Umbilical cord (tissue), 2 donors: ENCODE data around the gene ZIC1. TPM values are rescaled to one million over a fixed set of nuclear protein-coding genes. Genes with fewer than 3 reads are reported as not detected.
A peak's percentile ranks its signal among the peaks of the same experiment; 100 is the strongest.

Source experiments
- DNase-seq: peaks from one replicate; pipeline ENCODE4 v3.0.0-alpha.2; 2015; ENCODE audit warnings: low spot score
- total RNA-seq: library from RNA; depleted of rRNA; stranded (reverse); fragments of >200 nt; gene quantifications from one replicate; pipeline ENCODE4 v1.2.3, GENCODE V29; 2014; ENCODE audit warnings: low replicate concordance; ENCODE audit not compliant: insufficient read depth

ZIC1 gene
- total RNA-seq, 1 donor from 2014 or later = 14.2 TPM

DNA sequence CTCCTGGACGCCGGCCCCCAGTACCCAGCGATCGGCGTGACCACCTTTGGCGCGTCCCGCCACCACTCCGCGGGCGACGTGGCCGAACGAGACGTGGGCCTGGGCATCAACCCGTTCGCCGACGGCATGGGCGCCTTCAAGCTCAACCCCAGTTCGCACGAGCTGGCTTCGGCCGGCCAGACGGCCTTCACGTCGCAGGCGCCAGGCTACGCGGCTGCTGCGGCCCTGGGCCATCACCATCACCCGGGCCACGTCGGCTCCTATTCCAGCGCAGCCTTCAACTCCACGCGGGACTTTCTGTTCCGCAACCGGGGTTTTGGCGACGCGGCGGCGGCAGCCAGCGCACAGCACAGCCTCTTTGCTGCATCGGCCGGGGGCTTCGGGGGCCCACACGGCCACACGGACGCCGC lies 956 bp downstream of the ZIC1 start:
- DNase-seq = no peak

DNA sequence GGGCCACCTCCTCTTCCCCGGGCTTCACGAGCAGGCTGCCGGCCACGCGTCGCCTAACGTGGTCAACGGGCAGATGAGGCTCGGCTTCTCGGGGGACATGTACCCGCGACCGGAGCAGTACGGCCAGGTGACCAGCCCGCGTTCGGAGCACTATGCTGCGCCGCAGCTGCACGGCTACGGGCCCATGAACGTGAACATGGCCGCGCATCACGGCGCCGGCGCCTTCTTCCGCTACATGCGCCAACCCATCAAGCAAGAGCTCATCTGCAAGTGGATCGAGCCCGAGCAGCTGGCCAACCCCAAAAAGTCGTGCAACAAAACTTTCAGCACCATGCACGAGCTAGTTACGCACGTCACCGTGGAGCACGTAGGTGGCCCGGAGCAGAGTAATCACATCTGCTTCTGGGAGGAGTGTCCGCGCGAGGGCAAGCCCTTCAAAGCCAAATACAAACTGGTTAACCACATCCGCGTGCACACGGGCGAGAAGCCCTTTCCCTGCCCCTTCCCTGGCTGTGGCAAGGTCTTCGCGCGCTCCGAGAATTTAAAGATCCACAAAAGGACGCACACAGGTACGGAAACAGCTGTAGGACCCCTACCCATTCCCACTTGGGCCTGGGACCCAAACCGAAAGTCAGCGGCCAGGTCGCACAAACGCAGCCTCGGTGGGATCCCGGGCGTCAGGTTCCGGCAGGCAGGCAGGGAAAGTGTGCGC lies 1.5 kb downstream of the ZIC1 start:
- no peak for DNase-seq

DNA sequence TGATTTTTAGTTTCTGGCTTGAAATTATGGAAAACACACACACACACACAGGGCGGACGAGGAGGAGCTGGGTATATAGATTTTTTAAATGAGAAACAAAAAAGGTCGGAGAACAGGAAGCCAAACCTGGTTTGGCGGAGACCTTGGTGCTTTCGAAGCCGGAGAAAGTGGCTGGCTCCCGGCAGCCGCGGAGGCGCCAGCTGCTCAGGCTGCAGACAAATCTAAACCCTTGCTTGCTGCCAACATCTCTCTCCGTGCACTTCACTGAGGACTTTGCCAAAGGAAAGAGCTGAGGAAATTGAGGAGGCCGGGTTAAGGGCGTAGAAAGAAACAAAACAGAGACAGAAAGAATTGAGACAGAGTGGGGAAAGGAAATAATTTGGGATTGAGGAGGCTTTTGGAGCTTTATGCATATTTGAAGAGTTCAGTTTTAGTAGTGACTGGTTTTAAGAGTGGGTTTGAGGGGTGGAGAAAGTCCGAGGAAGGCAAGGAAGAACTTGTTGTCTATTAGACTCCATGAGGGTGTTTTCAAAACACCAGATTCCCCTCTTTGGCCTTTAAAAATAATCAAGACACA lies 2.2 kb downstream of the ZIC1 start:
- peak; percentile 63 for DNase-seq

DNA sequence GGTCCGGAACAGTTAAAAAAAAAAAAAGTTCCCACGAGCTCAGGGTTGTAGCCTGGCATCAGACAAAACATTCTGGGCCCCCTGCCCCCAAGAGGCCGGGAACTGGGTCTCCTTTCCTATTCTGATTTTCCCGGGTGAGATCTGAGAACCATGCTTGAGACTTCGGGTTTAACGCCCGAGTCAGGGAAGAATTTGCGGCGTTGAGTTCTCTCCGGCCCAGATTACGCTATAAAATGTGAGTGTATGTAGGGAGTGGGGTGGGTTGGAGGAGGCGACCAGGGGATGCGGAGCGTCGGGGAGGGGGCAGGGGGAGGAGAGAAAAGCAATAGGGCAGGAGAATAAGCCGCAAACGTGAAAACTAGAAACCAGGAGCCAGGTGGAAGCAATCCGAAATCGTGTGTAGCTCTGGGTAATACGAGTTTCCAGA lies 2.7 kb downstream of the ZIC1 start:
- DNase-seq = no peak

DNA sequence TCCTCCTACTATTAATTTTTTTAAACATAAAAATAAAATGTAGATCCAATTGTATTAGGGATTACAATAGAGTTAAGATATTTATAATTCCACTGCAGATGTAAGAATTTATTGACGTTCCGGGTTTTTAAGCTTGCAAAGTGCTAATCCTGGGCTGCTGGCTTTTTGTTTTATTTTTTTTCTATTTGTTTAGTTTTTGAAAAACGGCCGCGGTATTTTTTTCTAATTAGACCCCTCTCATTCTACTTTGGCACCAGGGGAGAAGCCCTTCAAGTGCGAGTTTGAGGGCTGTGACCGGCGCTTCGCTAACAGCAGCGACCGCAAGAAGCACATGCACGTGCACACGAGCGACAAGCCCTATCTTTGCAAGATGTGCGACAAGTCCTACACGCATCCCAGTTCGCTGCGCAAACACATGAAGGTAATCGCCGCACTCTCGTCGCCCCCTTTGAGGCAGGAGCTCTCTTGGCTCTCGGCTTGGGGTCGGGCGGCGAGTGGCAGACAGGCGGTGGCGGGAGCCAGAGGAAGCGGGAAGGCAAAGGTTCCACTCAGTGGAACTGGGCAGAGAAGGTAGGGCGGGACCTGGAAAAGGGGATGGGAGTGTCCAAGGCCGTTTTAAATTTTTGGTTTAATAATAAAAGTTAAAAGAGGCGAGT lies 3.2 kb downstream of the ZIC1 start:
- DNase-seq = no peak

DNA sequence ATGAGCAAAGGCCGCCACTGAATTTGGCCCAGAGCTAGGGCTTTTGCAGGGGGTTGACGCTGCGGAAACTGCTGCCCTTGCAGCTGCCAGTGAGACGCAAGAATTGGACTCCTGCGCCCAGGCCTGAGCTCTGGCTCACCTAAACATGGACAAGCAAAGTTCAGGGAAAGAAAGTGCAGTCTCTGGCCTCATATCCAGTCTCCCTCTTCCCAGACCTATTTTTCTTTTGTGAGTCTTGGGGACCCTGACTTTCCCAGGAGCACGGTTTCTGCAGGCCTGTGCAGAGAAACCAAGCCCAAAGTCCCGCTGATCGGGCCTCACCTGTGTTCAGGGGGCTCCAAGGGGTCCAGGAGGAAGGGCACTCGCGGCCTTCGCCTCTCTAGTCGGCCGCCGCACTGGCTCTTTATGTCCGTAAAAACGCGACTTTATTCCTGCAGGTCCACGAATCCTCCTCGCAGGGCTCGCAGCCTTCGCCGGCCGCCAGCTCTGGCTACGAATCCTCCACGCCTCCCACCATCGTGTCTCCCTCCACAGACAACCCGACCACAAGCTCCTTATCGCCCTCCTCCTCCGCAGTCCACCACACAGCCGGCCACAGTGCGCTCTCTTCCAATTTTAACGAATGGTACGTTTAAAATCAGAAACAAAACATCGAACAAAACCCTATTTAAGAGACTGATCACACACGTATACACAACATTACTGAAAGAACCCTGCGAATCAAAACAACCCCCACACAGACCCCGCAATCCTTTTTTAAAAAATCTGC lies 3.9 kb downstream of the ZIC1 start:
- DNase-seq = no peak

DNA sequence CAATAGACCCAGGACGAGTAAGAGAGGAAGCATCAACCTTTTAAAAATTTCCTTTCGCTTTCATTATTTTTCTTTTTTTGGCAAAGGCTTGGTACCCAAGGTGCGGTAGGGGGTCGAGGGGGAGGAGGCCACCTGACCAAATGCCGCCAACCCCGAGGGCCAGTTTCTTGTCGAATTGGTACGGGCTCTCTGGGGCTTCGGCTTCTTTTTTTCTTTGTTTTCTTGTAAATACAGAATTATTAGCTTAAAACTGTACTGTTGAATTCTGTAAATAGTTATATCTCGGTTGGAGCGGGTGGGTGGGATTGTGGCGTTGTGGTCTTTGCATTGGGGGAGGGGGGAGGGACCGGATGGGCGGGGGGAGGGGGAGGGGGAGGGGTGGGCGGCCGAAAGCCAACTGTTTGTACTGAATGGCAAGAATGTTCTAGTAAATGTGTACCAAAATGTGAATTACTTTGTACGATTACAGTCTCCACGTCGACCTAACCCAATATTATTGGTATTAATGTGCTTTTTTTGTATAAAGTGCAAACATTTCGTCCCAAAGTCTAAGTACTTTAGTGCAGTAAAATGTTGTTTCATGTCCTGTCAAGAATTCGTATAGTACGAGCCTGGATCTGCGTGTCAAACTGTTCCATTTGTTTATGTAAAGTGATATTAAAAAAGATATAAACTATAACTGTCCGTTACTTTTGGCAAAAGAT lies 4.7 kb downstream of the ZIC1 start:
- no peak for DNase-seq

DNA sequence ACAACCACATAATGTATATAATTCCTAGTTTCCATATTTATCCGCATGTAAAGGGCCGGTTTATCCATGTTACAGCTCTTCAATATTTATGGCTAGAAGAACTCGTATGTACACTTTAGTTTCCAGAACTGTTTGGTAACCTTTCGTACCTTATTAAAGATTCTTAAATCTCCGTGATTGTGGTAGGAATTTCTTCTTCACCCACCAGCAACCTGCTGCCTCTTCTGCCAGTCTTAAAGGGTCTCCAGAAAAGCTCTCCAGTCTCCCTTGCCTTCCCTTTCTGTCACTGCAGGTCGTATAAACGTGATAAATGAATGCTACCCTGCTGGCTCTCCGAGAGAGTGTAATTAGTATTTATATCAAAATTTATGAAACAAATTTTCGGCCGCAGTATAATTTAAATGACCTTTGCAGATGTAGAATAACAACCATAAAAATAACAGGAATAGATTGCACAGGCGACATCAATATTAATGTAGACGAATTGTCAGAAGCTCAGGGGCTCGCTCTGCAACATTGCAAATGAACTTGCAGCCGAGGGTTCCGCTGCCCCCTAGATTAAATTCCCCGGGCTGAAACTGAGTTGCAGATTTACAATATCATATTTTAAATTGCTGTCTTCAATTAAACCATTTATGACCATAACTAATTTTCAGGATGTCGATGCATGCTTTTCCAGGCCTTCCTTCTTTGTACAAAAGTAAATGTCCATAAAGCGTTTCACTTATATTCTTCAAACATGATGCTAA lies 5.4 kb downstream of the ZIC1 start:
- no peak for DNase-seq

DNA sequence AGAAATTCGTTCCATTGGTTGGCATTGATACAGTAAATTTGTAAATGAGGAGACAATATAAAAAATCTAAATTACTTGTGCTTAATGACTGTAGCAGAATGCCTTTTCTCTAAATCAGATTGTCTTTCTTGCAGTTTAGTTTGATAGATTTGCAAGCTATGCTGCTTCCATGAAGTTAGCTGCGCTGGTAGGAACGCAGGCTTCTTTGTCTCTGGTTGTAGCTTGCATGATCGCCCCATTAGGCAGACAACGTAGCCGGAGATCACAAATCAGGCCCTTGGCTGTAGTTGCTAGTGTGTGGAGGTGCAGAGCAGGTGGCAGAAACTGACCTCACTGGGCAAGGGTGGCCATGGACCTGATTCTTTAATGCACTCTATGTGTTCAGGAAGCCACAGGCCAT lies 6.1 kb downstream of the ZIC1 start:
- DNase-seq = no peak

DNA sequence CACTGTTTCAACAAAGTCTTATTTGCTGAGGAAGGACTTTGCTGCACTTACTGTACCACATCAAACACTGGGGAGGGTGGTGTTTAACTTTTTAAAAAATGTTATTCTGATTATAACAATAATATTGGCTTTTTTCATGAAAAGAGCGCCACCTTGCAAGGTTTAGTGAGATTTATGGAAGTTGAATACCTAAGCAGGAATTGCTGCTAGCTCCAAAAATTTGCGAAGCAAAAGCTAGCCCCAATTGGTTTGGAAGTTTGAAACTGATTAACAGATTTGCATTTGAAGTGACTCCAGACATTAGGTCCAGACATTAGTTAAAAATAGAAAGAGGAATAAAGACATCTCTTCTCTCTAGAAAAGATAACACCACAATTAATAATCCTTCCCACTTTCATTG lies 6.7 kb downstream of the ZIC1 start:
- no peak for DNase-seq

DNA sequence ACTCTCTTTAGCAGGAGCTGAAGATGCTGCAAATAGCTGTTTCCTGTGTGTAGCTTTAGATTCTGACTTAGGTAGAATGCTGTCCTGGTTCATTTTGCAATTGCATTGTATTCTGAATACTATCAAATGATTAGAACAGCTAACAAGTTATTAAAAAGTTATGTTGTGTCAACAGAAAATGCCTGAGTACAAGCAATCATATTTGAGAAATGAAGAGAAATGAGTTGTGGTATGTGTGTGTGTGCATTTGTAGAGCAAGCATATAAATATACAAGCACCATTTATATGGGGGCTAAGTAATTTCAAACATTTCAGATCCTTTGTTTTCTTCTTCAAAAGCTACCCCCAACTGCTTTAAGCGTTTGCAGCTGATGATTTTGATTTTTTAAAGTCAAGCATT lies 7.8 kb downstream of the ZIC1 start:
- no peak for DNase-seq

DNA sequence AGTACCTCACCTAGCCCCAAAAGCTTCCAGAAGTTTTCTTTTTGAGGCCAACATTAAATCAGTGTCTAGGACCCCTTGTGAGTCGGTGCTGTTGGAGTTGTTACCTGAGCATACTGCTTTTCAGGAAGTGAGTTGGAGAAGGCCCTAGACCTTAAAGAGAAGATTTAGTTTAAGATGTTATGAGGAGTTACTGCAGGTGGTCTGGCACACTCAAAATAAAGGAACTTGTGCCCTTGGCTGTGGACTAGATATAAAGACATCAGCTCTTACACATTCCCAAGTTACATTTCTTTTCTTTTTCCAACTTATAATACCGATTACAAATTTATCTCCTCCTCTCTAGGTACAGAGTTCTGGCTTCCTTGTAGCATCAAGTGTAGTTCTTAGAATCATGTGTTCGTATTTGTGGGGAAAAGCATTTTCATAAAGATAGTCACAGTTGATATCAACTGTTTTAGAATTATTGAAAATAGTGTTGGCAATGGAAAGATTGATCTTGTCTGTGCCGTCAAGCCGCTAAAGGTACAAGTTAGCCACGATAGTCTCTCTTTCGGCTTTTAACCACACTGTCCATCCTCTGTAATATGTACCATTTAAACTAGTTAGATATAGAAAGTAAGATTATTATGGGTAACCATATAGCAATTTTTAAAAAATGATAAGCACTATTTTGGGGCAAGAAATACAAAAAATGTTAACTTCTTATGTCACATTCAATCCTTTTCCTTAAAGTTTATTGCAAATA lies 8.6 kb downstream of the ZIC1 start:
- no peak for DNase-seq

DNA sequence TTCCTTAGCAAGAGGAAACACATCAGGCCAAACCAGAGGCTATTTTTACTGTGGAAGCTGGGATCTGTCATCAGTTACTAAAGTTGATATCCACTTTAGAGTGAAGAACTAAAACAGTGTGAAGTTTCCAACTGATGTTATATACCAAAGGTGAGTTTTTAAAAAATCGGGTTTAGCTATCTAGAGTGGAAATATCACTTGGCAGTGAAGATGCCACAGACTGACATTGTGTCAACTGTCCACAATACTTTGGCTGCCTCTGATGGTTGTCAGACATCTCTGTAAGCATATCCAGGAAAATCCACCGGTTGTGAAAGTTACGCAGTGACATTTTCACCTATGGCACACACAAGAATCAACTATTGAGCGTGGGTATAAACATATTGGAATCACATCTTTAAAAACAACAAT lies 9.2 kb downstream of the ZIC1 start:
- DNase-seq = no peak

DNA sequence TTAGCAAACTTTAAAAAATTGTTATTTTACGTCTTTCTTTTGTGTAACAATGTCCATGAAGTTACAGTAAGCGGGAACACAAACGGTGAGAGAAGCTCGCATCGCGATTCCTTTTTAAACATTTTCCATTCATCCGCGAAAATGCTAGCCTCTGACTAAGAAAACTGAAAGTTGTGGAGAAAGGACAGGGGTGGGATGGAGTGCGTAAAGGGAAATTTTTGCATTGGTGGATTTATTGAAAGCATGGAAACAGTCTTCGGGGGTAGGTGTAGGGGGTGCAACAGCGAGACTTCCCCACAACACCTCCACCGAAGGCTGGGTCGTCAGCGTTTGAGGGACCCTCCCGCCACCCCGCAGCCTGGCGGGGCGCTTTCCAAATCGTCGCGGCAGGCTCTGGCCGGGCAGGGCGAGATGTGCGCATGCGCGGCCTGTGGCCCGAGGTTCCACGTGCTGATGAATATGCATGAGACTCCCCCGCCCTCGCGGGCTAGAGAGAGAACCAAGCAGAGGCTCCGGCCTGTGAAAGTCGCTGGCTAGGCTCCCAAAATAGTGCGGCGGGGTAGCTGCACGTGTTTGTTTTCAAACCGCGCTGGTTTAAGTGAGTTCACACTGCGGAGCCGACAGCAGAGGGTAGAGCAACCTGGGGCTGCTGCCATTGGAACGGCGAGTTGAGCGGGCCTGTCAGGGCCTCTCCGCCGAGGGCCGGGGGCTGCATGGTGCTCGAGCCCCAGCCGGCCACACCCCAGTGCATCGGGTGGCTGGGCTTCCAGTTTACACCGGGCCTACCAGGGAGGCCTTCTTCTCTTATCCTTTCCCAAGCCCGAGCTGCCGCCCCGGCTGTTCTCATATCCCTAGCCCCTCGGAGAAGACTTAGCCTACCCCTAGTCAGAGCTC lies 9.9 kb downstream of the ZIC1 start:
- no peak for DNase-seq

DNA sequence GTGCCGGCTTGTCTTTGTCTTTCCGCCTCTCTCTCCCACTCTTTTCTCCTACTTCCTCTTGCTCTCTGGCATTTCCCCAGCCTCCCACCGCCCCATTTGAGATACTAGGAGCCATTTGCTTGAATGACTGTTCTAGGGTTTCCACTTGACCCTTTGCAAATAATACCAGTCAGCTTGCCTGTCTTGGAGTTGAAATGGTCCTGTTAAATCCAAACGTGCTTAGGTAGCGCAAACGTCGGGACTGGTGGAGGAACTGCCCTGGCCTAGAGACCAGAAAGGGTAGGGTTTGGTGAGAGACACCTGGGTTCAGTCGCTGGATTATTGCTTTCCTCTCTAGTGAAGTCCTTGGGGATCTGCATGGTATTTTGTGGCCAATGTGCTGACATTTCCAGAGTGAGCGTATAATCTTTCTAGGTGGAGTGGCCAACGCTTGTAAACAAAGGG lies 10.6 kb downstream of the ZIC1 start:
- DNase-seq = no peak

DNA sequence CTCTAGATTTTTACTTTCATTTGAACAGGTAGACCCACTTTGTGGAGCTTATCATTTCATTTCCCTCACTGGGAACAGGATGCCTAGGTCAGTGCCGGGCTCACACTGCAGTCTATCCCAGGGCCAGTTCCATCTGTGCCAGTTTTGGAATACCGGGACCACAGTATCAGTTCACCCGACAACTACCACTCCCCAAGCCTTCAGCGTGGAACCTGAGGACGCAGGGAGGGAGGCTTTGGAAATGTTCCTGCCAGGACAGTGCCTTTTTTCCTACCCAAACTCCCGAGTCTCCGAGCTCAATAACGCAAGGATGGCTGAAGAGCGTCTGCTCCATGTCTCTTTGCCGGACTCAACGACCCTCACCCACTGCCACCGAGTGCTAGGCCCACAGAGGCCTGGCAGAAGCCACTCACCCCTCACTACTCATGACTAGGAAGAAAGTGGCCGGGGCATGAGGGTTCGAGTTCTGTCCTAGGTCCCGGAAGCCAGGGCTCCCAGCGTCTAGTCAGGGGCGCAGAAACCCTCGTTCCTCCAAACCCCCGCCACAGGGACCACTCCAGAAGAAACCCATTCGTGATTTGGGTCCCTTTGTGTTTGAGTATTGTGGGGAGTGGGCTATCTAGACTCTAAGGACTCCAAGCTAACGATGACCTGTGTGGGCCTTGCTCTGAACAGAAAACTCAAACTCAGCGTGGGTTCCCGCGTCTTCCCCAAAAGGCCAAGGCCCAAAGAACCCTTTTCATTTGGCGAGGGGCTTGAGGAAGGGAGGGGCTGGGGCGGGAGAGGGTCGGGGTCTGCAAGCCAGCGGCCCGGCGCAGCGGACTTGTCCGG lies 11.4 kb downstream of the ZIC1 start:
- DNase-seq = no peak

DNA sequence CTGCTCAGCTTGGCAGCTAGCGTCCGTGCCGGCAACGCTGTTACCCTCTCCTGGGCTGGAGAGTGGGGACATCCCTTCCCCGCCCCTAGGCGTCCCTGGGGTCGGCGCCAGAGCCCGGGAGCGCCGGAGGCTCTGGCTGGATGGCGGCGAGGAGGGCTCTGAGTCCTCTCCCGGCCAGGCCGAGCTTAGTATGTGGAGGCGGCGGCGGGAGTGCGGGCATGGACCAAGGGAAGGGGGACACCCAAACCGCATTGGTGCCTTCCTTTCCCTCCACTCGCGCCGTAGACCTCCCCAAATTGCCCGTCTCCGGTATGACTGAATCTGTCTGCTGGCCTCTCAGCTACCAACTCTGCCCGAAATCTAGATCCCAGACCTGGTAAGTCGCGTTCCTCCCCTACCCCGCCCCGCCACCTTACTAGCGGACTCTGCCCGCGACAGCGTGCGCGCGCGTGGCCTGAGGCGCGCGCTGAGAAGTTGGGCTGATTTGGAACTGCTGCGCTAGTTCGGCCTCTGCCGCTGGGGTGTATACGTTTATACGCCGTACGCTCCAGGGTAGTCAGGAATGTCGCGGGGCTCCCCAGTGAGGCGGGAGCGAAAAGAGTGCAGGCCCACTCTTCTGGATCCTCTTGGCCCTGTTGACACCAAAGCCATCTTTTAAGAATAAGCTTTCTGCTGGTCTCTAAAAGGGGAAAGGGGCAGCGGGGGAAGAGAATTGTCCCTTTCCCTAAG lies 12.2 kb downstream of the ZIC1 start:
- no peak for DNase-seq

DNA sequence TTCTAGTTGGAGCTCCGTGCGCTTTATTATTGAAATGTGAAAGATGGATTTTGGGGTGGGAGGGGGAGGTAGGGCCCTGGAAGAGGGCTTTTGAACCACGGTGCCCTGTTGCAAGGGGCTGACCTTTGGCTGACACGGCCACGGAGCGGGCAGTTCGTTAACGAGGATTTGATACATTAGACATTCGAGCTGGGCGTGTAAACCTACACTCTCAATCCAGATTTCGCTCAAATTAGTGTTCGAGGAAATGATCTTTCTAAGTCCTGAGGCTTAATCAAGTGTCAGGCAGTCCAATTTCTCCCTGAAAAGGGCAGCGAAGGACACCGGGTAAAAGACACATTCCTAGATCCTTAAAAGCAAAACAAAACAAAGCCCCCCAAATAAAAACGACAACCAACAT lies 13.0 kb downstream of the ZIC1 start:
- DNase-seq = no peak
